SK-N-SH (cell line): ENCODE data around the gene ZNF407. TPM values are rescaled to one million over a fixed set of nuclear protein-coding genes. Genes with fewer than 3 reads are reported as not detected.

ENCODE experiments used
- CTCF ChIA-PET: fragments of 300-600, 350-600 bp; formaldehyde crosslinking; extraction: SDS; loops from one replicate; lab custom pipeline; 2021; lab: Yijun Ruan, JAX
- POLR2A ChIA-PET: fragments of 350-600 bp; sonication (Branson Sonifier 250); formaldehyde crosslinking; extraction: SDS; loops from one replicate; lab custom pipeline; 2020; ENCODE audit warnings: antibody characterized with exemption, inconsistent platforms; lab: Yijun Ruan, JAX
- DNase-seq: peaks from one replicate; pipeline ENCODE4 v3.0.0; 2012
- H2AFZ ChIP-seq: fragments of 200-600 bp; sonication (generic); 2 replicates; pipeline ENCODE4 v1.8.1; 2016; ENCODE audit warnings: antibody characterized with exemption, mild to moderate bottlenecking, low read depth
- H3F3A ChIP-seq: fragments of 200-600 bp; sonication (generic); replicated peaks from 2 replicates; pipeline ENCODE3; 2016; ENCODE audit warnings: antibody characterized with exemption, mild to moderate bottlenecking; ENCODE audit not compliant: insufficient read depth
- H3K27ac ChIP-seq, 2 experiments: fragments of 200-500 bp in 1 of 2; fragments of 200-600 bp in 1 of 2; sonication (Bioruptor generic) in 1 of 2; sonication (generic), shearing (Covaris generic) in 1 of 2; 2 replicates each; pipeline versions ENCODE4 v1.5.1 to v1.6.1; 2014 to 2016; ENCODE audit warnings: low read depth in 2 of 2, inconsistent platforms in 1 of 2, low read length in 1 of 2, mild to moderate bottlenecking in 1 of 2, mixed read lengths in 1 of 2
- H3K27me3 ChIP-seq: fragments of 200-600 bp; sonication (generic), shearing (Covaris generic); 2 replicates; pipeline ENCODE4 v1.6.1; 2016; ENCODE audit warnings: mixed run types; ENCODE audit not compliant: insufficient read depth
- H3K36me3 ChIP-seq, 2 experiments: fragments of 200-500 bp in 1 of 2; fragments of 200-600 bp in 1 of 2; sonication (Bioruptor generic) in 1 of 2; sonication (generic) in 1 of 2; replicated peaks in 1 of 2; 2 replicates each; pipeline versions ENCODE3 to v1.5.1; 2014 to 2016; ENCODE audit warnings: low read length in 1 of 2, mild to moderate bottlenecking in 1 of 2; ENCODE audit not compliant: insufficient read depth in 2 of 2, control insufficient read depth in 1 of 2
- H3K4me1 ChIP-seq, 2 experiments: fragments of 200-500 bp in 1 of 2; fragments of 200-600 bp in 1 of 2; sonication (Bioruptor generic) in 1 of 2; sonication (generic), shearing (Covaris generic) in 1 of 2; 2 replicates each; pipeline versions ENCODE4 v1.5.1 to v1.6.1; 2014 to 2016; ENCODE audit warnings: low read depth in 1 of 2, low read length in 1 of 2, mixed run types in 1 of 2; ENCODE audit not compliant: insufficient read depth in 2 of 2, control insufficient read depth in 1 of 2
- H3K4me2 ChIP-seq: fragments of 200-600 bp; sonication (generic), shearing (Covaris generic); 2 replicates; pipeline ENCODE4 v1.6.1; 2017; ENCODE audit warnings: mixed run types
- H3K4me3 ChIP-seq, 2 experiments: fragments of 200-500 bp in 1 of 2; fragments of 200-600 bp in 1 of 2; sonication (Bioruptor generic) in 1 of 2; sonication (generic), shearing (Covaris generic) in 1 of 2; 2 replicates each; pipeline versions ENCODE4 v1.5.1 to v1.8.1; 2014 to 2016; ENCODE audit warnings: low read depth in 2 of 2, inconsistent platforms in 1 of 2, low read length in 1 of 2, mild to moderate bottlenecking in 1 of 2, mixed read lengths in 1 of 2, moderate library complexity in 1 of 2
- H3K79me2 ChIP-seq: fragments of 200-600 bp; sonication (generic); 2 replicates; pipeline ENCODE4 v1.8.1; 2017; ENCODE audit warnings: mild to moderate bottlenecking; ENCODE audit not compliant: insufficient read depth
- H3K9ac ChIP-seq: fragments of 200-600 bp; sonication (generic); 2 replicates; pipeline ENCODE4 v1.6.1; 2017; ENCODE audit warnings: mixed run types
- H3K9me2 ChIP-seq: fragments of 200-600 bp; sonication (generic); 2 replicates; pipeline ENCODE4 v1.6.1; 2017; ENCODE audit warnings: mixed run types
- H3K9me3 ChIP-seq: fragments of 200-600 bp; sonication (generic); 2 replicates; pipeline ENCODE4 v1.6.1; 2017; ENCODE audit warnings: mixed run types, mild to moderate bottlenecking, moderate library complexity
- H4K20me1 ChIP-seq: fragments of 200-600 bp; sonication (generic); 2 replicates; pipeline ENCODE4 v1.6.1; 2017; ENCODE audit warnings: mild to moderate bottlenecking, mixed run types; ENCODE audit not compliant: insufficient read depth
- CTCF ChIP-seq: fragments of 200-600 bp; sonication (generic); IDR thresholded peaks from 2 replicates; pipeline ENCODE4 v1.6.1; 2017; ENCODE audit warnings: antibody characterized with exemption, mild to moderate bottlenecking, moderate library complexity
- ELF1 ChIP-seq: IDR thresholded peaks from 2 replicates; pipeline ENCODE4 v1.4.0; 2012
- EZH2phosphoT487 ChIP-seq: fragments of 200-600 bp; sonication (generic); IDR thresholded peaks from 2 replicates; pipeline ENCODE4 v1.6.1; 2017; ENCODE audit warnings: low read depth, mixed run types, mild to moderate bottlenecking, antibody characterized with exemption, moderate library complexity, borderline replicate concordance
- PBX3 ChIP-seq: IDR thresholded peaks from 2 replicates; pipeline ENCODE4; 2012
- RFX5 ChIP-seq: IDR thresholded peaks from 2 replicates; pipeline ENCODE4 v1.6.1; 2012; ENCODE audit warnings: mild to moderate bottlenecking, improper control_type of control experiment, low read length
- RXRA ChIP-seq: IDR thresholded peaks from 2 replicates; pipeline ENCODE4 v1.4.0; 2012; ENCODE audit warnings: low read depth, mild to moderate bottlenecking, borderline replicate concordance
- TAF1 ChIP-seq: IDR thresholded peaks from 2 replicates; pipeline ENCODE4 v1.6.1; 2012; ENCODE audit warnings: low read depth, mild to moderate bottlenecking, low read length, moderate library complexity, borderline replicate concordance
- TCF12 ChIP-seq: IDR thresholded peaks from 2 replicates; pipeline ENCODE4 v1.4.0; 2012
- TEAD4 ChIP-seq: IDR thresholded peaks from 2 replicates; pipeline ENCODE4 v1.4.0; 2012; ENCODE audit warnings: mild to moderate bottlenecking, borderline replicate concordance; ENCODE audit not compliant: insufficient read depth
- ZBTB33 ChIP-seq: IDR thresholded peaks from 2 replicates; pipeline ENCODE4 v1.4.0; 2012; ENCODE audit warnings: low read depth, borderline replicate concordance
- WGBS: methylation state at CpG from one replicate; pipeline ENCODE4 v1.1.6; 2017; ENCODE audit warnings: low lambda C conversion rate; 5-methylcytosine and 5-hydroxymethylcytosine counted together
- polyA plus RNA-seq, 3 experiments: library from polyadenylated mRNA; depleted of rRNA; stranded (reverse); fragments of >200 nt; gene quantifications; 2 replicates each; pipeline ENCODE4 v1.2.3, GENCODE V29; 2012
- TF ChIP-seq, protein P1 (sequence below): IDR thresholded peaks from 2 replicates; pipeline ENCODE4 v1.4.0; 2012; ENCODE audit warnings: low read depth, borderline replicate concordance
- TF ChIP-seq, protein P2 (sequence below): fragments of 150-350 bp; IDR thresholded peaks from 2 replicates; pipeline ENCODE4 v1.6.1; 2016; ENCODE audit warnings: mild to moderate bottlenecking, low read depth, low read length
- TF ChIP-seq, protein P3 (sequence below): IDR thresholded peaks from 2 replicates; pipeline ENCODE4 v1.6.1; 2012; ENCODE audit warnings: mild to moderate bottlenecking, low read depth, low read length, moderate library complexity

Gene ZNF407
- polyA plus RNA-seq, 1 of the 3 experiments (the other 2 are of a cell fraction): 2.6 TPM

- Histone ChIP-seq H3K9me3 (no peaks in the 10 kb centered on the region), H3K9me2 (no peaks in the 10 kb centered on the region), H3K4me1 (peaks cover 0 to 5% of the 10 kb centered on the region in 2 experiments; a peak in 1 of 4 replicates), H2AFZ (no peak overlapping the region), H3K27ac (no peak overlapping the region), H3F3A (peaks cover 4% of the 10 kb centered on the region), H3K9ac (no peak overlapping the region), H3K36me3 (no peaks in the 10 kb centered on the region), H4K20me1 (no peaks in the 10 kb centered on the region), H3K4me3 (no peak overlapping the region), H3K27me3 (no peaks in the 10 kb centered on the region), H3K4me2 (no peak overlapping the region), H3K79me2 (0 out of 2 replicates have a peak, but pooled peaks cover 3% of the 10 kb centered on the region)
- TF ChIP-seq TAF1 (no peak), CTCF (no peak), TEAD4 (no peak), ZBTB33 (no peak), ELF1 (no peak), RXRA (no peak)
- TF ChIP-seq, protein P1, sequence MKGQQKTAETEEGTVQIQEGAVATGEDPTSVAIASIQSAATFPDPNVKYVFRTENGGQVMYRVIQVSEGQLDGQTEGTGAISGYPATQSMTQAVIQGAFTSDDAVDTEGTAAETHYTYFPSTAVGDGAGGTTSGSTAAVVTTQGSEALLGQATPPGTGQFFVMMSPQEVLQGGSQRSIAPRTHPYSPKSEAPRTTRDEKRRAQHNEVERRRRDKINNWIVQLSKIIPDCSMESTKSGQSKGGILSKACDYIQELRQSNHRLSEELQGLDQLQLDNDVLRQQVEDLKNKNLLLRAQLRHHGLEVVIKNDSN: no peak
- no peak for DNase-seq
- 96% methylated on average over 3 of the region's 3 CpGs for WGBS
- POLR2A ChIA-PET: no interaction called here
- CTCF ChIA-PET: interaction anchor here (1.0 kb wide), 1 partner anchor 1531 kb away, joined by 3 read pairs; no protein-coding TSS in a partner anchor
These were observed 128.0 kb downstream of the ZNF407 start for GRCh38 chr18:74725690-74726089.

GRCh38 chr18:74728586-74728985 is 130.9 kb downstream of the ZNF407 start:
- no peaks in the 10 kb centered on the region for H3K36me3 ChIP-seq
- no peaks in the 10 kb centered on the region for H3K9me3 ChIP-seq
- H3K4me2 ChIP-seq: no peak overlapping the region
- ChIA-PET POLR2A (no interaction called here), CTCF (no interaction called here)
- no peaks in the 10 kb centered on the region for H3K9me2 ChIP-seq
- H3K27me3 ChIP-seq: no peaks in the 10 kb centered on the region
- no peak overlapping the region for H2AFZ ChIP-seq
- 0 out of 2 replicates have a peak, but pooled peaks cover 3% of the 10 kb centered on the region for H3K79me2 ChIP-seq
- H3F3A ChIP-seq: peaks cover 14% of the 10 kb centered on the region
- no peak overlapping the region for H3K4me3 ChIP-seq
- WGBS: 99% methylated on average over 5 of the region's 5 CpGs
- DNase-seq: no peak
- H3K9ac ChIP-seq: no peak overlapping the region
- H3K4me1 ChIP-seq: peaks cover 0 to 6% of the 10 kb centered on the region in 2 experiments; a peak in 2 of 4 replicates
- no peaks in the 10 kb centered on the region for H4K20me1 ChIP-seq
- no peak overlapping the region for H3K27ac ChIP-seq
- no peak for TF ChIP-seq RFX5
- TF ChIP-seq PBX3: no peak
- TF ChIP-seq, protein P2, sequence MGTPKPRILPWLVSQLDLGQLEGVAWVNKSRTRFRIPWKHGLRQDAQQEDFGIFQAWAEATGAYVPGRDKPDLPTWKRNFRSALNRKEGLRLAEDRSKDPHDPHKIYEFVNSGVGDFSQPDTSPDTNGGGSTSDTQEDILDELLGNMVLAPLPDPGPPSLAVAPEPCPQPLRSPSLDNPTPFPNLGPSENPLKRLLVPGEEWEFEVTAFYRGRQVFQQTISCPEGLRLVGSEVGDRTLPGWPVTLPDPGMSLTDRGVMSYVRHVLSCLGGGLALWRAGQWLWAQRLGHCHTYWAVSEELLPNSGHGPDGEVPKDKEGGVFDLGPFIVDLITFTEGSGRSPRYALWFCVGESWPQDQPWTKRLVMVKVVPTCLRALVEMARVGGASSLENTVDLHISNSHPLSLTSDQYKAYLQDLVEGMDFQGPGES: no peak
- no peak for TF ChIP-seq ZBTB33
- TF ChIP-seq RXRA: no peak
- TF ChIP-seq, protein P3, sequence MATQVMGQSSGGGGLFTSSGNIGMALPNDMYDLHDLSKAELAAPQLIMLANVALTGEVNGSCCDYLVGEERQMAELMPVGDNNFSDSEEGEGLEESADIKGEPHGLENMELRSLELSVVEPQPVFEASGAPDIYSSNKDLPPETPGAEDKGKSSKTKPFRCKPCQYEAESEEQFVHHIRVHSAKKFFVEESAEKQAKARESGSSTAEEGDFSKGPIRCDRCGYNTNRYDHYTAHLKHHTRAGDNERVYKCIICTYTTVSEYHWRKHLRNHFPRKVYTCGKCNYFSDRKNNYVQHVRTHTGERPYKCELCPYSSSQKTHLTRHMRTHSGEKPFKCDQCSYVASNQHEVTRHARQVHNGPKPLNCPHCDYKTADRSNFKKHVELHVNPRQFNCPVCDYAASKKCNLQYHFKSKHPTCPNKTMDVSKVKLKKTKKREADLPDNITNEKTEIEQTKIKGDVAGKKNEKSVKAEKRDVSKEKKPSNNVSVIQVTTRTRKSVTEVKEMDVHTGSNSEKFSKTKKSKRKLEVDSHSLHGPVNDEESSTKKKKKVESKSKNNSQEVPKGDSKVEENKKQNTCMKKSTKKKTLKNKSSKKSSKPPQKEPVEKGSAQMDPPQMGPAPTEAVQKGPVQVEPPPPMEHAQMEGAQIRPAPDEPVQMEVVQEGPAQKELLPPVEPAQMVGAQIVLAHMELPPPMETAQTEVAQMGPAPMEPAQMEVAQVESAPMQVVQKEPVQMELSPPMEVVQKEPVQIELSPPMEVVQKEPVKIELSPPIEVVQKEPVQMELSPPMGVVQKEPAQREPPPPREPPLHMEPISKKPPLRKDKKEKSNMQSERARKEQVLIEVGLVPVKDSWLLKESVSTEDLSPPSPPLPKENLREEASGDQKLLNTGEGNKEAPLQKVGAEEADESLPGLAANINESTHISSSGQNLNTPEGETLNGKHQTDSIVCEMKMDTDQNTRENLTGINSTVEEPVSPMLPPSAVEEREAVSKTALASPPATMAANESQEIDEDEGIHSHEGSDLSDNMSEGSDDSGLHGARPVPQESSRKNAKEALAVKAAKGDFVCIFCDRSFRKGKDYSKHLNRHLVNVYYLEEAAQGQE: no peak
- TF ChIP-seq TCF12: no peak
- TF ChIP-seq EZH2phosphoT487: no peak
